ENCODE measurements around the gene PPM1F.

PPM1F gene

DNA sequence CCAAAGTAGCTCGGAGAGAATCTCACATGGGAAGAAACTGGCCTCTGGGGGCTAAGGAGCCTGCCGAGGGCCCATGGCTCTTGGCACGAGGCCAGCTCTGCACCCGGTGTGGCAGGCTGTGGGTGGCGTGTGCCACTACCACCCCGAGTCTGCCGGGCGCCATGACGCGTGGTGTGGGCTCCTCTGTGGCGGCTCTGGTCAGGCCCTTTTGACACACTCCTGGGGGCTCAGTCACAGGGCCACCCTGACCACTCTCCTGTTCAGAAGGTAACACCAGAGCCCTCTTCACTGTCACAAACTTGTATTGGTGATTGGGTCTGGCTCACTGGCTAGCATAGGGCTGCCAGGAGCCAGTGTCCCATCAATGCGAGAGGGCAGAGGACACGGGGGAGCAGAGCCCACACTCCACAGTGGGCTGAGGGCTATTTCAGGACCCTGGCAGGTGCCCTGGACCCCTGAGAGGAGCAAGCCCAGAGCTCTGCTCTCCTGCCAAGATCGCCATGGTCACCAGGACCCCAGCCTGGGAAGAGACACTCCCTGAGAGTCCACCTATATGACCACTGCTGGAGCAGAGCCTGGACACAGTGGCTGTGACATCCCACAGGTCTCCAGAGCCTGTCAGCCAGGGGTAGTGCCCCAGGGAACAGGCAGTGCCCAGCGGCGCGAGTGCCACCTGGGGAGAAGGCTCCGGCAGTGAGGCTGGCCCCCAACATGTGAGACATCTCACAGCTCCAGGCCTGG lies 8.6 kb upstream of the PPM1F start:
- no peak for DNase-seq (ENCODE audit: low read depth, low spot score)

GRCh38 chr22:21960200-21961126 lies 7.8 kb upstream of the PPM1F start:
- no peak for DNase-seq (ENCODE audit: low read depth, low spot score)

DNA sequence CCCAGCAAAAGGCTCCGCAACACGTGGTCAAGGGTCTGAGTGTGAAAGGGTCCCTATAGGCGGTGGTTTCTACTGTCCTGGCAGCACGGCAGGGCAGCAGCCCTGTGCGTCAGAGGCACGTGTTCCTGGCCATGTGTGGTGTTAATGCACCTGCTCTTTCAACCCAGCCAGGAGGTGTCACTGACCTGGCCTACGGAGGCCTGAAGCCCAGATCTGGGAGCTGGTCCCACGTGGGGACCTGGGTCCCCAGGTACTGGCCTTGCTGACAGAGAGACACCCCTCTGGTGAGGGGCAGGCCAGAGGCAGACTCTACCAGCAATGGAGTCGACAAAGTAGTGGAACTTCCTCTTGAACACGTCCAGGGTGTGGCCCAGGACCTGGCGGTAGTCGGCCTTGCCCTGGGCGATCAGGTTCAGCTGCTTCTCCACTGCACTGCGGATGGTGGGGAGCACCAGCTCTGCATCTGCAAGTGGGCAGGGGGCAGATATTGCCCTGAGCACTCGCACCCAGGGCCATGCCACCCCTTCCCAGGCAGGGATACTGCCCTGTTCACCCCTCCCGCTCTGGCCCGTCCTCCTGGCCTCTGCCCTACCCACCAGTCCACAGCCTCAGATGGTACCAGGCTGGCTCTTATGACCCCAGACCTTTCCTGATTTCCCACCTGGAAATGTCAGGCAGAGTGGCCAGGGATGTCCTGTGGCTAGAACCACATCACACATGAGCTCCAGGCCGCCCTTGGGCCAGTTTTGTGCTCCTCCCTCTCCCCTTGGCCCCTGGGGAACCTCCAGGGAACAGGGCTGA lies 6.8 kb upstream of the PPM1F start:
- DNase-seq (ENCODE audit: low read depth, low spot score) = no peak

GRCh38 chr22:21958360-21959273 lies 6.0 kb upstream of the PPM1F start:
- DNase-seq (ENCODE audit: low read depth, low spot score) = no peak

DNA sequence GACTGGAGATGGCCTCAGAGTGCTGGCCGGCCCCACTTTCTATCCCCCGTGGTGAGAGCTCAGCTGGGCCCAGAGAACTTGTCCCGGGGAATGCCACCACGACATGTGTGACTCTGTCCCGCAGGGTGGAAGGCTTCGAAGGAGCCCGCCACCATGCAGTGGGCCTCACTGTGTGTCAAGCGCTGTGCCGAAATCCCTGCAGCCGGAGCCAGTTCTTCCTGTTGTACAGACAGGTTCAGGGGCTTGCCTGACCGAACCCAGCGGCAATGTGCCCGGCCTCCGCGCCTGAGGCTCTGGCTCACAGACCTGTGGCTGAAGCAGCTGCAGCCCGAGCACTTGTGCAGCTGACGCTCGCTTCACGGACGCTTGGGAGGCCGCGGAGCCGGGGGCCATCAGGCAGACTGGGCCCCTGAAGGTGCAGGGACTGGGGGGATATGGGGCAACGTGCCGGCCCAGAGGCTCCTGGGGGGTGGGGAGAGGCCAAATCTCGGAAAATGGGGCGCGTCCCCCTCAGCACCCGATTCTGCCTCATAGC lies 650 bp downstream of the PPM1F start:
- peak; percentile 71 for DNase-seq (ENCODE audit: low read depth, low spot score)

GRCh38 chr22:21951062-21951461 lies 1.6 kb downstream of the PPM1F start:
- DNase-seq (ENCODE audit: low read depth, low spot score) = no peak

GRCh38 chr22:21949948-21950347 lies 2.7 kb downstream of the PPM1F start:
- no peak for DNase-seq (ENCODE audit: low read depth, low spot score)

GRCh38 chr22:21949569-21949918 lies 3.1 kb downstream of the PPM1F start:
- DNase-seq (ENCODE audit: low read depth, low spot score) = no peak

DNA sequence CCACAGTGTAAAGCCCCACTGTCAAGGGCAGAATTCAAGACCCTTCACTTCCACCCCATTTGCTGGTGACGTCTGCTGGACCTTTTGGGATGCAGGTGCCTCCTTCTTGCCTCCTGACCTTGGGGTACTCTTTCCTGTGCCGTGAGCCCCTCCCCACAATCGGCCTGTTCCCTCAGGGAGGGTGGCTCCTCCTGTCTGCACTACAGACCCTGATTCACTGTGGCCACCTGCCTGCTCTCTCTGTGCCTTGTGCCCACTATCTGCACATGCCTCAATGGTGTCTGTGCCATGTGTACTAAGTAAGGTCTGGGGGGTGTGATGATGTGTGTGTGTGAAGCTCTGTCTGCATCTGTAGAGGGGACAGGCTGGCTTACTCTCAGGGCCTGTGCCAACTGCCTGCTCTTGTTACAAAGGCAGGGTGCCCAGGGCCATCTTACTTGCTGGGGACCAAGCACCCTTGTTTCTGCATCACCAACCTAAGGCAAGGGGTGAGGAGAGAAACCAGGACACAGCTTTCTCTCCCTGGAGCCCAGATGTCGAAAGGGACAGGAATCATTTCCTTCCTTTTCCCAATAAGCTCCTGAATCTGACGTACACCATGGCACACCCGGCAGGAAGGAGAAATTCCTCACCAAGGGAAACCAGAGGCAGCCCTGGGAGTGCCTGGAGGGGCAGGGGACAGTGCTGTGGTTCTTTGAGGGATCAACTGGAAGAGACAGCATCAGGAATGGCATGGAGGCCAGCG lies 3.7 kb downstream of the PPM1F start:
- DNase-seq (ENCODE audit: low read depth, low spot score) = no peak

DNA sequence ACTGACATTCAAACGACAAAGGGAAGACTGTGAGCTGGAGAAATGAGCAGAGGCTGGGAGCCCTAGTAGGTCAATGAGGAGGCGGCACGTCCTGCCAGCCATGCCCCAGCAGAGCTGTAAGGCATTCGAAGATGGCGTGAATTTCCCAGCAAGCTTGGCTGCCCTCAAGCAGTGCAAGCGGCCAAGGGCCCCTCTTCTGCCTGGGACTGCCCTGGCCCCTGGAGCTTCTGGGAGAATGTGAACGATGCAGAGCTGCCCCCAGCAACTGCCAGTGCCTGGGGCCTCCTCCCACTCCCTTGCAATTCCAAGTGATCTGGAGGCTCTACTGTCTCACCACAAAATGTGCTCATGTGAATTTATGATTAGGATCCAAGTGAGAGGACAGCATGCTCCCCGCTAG lies 4.3 kb downstream of the PPM1F start:
- DNase-seq (ENCODE audit: low read depth, low spot score) = no peak

DNA sequence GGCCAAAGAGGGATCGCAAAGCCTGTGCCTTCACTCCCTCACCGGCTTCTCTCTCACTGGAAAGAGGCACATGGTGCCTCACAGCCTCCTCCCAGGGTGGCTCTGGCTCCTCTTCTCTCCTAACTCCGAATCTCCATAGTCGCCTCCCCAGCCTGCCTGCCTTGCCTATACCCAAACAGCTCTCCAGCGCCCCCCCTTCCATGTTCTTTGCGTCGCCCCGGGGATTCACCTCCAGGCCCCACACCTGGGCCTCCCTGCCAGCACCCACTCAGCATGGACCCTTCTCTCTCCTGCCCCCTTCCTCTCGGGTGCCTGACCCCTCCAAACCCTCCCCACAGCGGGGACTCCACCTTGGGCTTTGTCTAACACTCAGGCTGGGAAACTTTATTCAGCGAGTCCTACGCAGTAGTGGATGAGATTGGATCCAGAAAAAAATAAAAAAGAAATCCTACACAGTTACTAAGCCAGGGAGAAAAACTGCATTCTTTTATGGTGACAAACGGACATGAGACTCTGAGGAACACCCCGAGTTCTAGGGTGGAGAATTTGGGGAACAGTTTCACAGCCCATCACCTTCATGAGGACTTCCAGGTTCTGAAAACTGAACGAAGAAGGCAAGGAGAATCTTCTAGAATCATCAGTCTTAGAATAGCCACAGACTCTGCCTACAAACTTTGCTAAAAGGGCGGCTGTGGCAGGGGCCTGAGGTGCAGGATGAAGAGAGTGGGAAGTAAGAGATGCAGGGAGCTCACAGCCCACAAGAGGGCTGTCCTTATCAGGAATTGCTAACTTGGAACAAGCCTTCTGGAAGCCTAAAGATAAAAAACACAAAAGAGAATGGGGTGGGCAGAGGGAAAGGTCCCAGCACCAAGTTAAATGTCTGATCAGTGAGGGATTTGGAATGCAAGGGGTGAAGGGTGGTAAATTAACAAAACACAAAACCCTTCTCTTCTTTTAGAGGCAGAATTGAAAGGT lies 5.3 kb downstream of the PPM1F start:
- DNase-seq (ENCODE audit: low read depth, low spot score) = peak; percentile 71

DNA sequence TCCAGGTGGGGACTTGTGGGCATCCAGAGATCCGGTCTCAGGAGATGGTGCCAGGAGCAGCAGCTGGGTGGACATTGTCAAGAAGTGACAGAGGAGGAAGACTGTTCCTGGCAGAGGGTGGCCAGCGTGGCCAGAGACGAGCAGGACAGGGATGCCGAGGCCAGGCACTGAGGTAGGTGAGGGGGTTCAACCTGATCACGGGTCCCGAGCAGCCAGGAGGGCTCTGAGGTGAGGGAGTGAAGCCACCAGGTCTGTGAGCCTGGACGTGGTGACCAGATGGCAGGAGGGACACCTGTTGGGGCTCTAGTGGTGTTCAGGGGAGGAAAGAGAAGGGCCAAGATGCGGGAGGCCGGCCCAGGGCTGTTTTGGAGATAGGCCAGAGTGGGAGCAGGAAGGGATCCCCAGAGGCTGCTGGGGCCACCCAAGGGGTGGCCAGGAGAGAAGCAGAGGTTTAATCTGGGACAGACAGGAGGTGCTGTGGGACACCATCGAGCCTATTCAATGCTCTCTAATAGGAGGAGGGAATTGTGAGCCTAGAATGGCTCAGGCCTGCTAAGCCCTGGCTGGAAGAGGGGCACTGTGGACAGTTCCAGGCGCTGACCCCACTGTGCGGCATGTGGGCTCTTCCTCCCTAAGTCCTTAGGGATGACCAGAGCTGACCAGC lies 6.3 kb downstream of the PPM1F start:
- no peak for DNase-seq (ENCODE audit: low read depth, low spot score)

- no peak for DNase-seq (ENCODE audit: low read depth, low spot score)
Measured at GRCh38 chr22:21945453-21946261, 7.0 kb downstream of the PPM1F start.

DNA sequence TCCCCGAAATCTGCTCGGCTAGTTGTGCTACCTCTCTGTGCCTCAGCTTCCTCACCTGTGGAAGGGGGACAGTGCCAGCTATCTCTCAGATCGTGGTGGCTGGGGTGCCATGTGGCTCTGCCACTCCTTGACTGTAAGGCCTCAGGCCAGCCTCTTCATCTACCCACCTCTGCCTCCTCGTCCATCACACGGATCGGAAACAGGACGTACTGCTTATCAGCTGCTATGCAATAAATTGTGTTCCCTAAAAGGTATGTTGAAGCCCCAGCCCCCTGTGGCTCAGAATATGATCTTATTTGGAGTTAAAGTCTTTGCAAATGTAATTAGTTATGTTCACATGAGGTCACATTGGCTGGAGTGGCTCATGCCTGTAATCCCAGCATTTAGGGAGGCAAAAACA lies 7.8 kb downstream of the PPM1F start:
- DNase-seq (ENCODE audit: low read depth, low spot score) = no peak

- DNase-seq (ENCODE audit: low read depth, low spot score) = no peak
Measured at GRCh38 chr22:21943571-21944448, 8.8 kb downstream of the PPM1F start.

Measured in astrocyte of the hippocampus (primary cell).